ENCODE measurements around the gene WWOX. TPM values are rescaled to one million over a fixed set of nuclear protein-coding genes. Genes with fewer than 3 reads are reported as not detected.

Gene WWOX
- total RNA-seq, 1 donor from 2014 or later, result 18.6 TPM

DNA sequence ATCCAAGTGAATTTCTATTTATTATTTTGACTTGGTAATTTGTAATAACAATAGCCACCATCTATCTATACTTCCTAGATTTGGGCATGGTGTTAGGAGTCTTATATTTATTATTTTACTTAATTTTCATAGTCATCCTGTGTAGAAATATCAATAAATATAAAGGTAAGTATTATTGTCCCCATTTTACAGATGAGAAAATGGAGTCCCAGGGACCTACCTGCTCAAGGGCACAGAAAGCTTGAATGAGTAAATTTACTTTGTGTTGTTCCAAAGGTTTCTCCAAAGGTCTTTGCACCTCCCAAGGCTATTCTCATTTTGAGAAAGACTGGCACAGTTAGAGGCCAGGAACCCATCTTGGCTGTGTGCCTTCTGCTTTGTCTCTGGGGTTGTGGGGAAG, 738.3 kb downstream of the WWOX start:
- DNase-seq (ENCODE audit: low spot score), result no peak
- Mint-ChIP-seq H3K36me3 (ENCODE audit: low read depth, unreplicated experiment) (no peaks in the 10 kb centered on the region), H3K27me3 (ENCODE audit: unreplicated experiment) (no peaks in the 10 kb centered on the region), H3K4me3 (ENCODE audit: unreplicated experiment) (no peak overlapping the region), H3K9me3 (ENCODE audit: unreplicated experiment) (no peaks in the 10 kb centered on the region), H3K27ac (ENCODE audit: unreplicated experiment) (no peak overlapping the region), H3K4me1 (ENCODE audit: unreplicated experiment) (no peaks in the 10 kb centered on the region)
- TF ChIP-seq, protein P1, sequence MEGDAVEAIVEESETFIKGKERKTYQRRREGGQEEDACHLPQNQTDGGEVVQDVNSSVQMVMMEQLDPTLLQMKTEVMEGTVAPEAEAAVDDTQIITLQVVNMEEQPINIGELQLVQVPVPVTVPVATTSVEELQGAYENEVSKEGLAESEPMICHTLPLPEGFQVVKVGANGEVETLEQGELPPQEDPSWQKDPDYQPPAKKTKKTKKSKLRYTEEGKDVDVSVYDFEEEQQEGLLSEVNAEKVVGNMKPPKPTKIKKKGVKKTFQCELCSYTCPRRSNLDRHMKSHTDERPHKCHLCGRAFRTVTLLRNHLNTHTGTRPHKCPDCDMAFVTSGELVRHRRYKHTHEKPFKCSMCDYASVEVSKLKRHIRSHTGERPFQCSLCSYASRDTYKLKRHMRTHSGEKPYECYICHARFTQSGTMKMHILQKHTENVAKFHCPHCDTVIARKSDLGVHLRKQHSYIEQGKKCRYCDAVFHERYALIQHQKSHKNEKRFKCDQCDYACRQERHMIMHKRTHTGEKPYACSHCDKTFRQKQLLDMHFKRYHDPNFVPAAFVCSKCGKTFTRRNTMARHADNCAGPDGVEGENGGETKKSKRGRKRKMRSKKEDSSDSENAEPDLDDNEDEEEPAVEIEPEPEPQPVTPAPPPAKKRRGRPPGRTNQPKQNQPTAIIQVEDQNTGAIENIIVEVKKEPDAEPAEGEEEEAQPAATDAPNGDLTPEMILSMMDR (IDR thresholded peaks at IDR 0.05; ENCODE audit: unreplicated experiment), result no peak

DNA sequence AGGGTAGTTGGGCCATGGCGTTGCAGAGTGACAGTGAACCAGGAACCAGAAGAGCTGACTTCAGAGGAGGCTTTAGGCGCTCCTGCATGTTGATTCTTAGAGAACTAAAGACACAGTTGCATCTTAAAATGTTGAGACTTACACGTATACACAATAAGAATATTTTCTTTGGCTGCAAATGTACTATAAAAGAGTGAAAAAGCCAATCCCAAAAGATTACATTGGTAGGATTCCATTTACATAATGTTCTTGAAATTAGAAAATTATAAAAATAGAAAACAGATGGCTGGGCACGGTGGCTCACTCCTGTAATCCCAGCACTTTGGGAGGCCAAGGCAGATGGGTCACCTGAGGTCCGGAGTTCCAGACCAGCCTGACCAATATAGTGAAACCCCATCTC, 738.8 kb downstream of the WWOX start:
- Mint-ChIP-seq H3K36me3 (ENCODE audit: low read depth, unreplicated experiment) (no peaks in the 10 kb centered on the region), H3K4me3 (ENCODE audit: unreplicated experiment) (no peak overlapping the region), H3K27ac (ENCODE audit: unreplicated experiment) (no peak overlapping the region), H3K27me3 (ENCODE audit: unreplicated experiment) (no peaks in the 10 kb centered on the region), H3K9me3 (ENCODE audit: unreplicated experiment) (no peaks in the 10 kb centered on the region), H3K4me1 (ENCODE audit: unreplicated experiment) (peaks cover 1% of the 10 kb centered on the region)
- TF ChIP-seq, protein P1 (IDR thresholded peaks at IDR 0.05; ENCODE audit: unreplicated experiment), result no peak
- DNase-seq (ENCODE audit: low spot score), result no peak

DNA sequence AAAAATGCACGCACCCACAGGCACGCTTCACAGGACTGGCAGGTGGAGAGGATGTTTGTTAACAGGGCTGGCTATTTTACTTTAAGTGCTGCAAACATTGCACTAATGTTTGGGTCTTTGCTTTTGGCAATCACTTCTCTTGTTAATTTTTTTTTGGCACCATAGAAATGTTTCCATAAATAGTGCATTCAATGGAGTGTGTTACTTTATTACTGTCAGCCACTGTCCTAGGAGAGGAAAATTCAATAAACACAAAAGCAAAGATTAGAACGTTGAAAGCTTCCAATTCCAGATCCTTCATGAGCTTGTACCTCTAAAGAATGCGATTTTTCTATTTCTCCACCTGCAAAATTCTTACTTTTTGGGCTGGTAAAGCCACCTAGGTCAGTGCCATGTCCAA, 743.5 kb downstream of the WWOX start:
- TF ChIP-seq, protein P1 (IDR thresholded peaks at IDR 0.05; ENCODE audit: unreplicated experiment), result no peak
- H3K4me1 Mint-ChIP-seq (ENCODE audit: unreplicated experiment), result peaks cover 17% of the 10 kb centered on the region
- no peaks in the 10 kb centered on the region for H3K36me3 Mint-ChIP-seq (ENCODE audit: low read depth, unreplicated experiment)
- H3K27me3 Mint-ChIP-seq (ENCODE audit: unreplicated experiment), result no peaks in the 10 kb centered on the region
- H3K4me3 Mint-ChIP-seq (ENCODE audit: unreplicated experiment), result no peak overlapping the region
- DNase-seq (ENCODE audit: low spot score), result no peak
- H3K27ac Mint-ChIP-seq (ENCODE audit: unreplicated experiment), result no peak overlapping the region
- H3K9me3 Mint-ChIP-seq (ENCODE audit: unreplicated experiment), result no peaks in the 10 kb centered on the region

DNA sequence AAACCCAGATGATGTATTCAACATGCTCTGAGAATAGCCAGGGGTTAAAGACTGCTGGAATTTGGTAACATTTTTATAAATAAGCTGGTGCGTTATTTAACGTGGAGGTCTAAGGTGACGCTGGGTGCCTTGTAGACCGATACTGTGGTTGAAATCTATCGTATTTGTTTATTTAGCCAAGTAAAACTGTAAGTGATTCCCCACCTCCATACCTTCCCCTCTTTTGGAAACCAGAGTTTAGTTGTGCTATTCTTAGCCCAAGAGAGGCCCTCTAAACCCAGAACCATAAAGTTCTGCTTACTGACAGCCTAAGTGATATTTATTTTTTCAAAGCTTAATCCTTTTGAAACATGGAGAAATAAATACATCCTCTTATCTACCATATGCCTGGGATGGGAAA, 744.5 kb downstream of the WWOX start:
- peaks cover 17% of the 10 kb centered on the region for H3K4me1 Mint-ChIP-seq (ENCODE audit: unreplicated experiment)
- H3K27me3 Mint-ChIP-seq (ENCODE audit: unreplicated experiment), result no peaks in the 10 kb centered on the region
- TF ChIP-seq, protein P1 (IDR thresholded peaks at IDR 0.05; ENCODE audit: unreplicated experiment), result no peak
- no peak overlapping the region for H3K27ac Mint-ChIP-seq (ENCODE audit: unreplicated experiment)
- H3K4me3 Mint-ChIP-seq (ENCODE audit: unreplicated experiment), result no peak overlapping the region
- no peaks in the 10 kb centered on the region for H3K9me3 Mint-ChIP-seq (ENCODE audit: unreplicated experiment)
- no peaks in the 10 kb centered on the region for H3K36me3 Mint-ChIP-seq (ENCODE audit: low read depth, unreplicated experiment)
- DNase-seq (ENCODE audit: low spot score), result no peak

DNA sequence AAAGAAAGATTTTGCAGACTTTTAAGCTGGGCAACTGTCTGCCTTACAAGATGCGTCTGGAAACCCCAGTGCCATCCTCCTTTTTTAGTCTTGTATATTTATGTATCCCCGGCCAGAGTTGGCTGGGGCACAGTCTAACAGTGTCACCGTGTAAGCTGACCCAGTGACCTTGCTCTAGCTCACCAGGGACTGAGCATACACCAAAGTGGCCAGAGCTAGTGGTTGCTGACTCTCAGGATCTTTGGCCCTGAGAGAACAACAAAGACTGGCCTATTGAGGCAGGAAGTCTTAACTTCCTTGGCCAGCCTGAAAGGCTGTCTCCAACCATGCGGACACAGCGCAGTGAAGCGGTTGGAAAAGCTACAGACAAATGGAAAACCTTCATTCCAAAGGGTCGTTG, 745.2 kb downstream of the WWOX start:
- Mint-ChIP-seq H3K4me3 (ENCODE audit: unreplicated experiment) (no peak overlapping the region), H3K4me1 (ENCODE audit: unreplicated experiment) (peaks cover 17% of the 10 kb centered on the region), H3K36me3 (ENCODE audit: low read depth, unreplicated experiment) (no peaks in the 10 kb centered on the region), H3K9me3 (ENCODE audit: unreplicated experiment) (no peaks in the 10 kb centered on the region), H3K27ac (ENCODE audit: unreplicated experiment) (peak overlapping the region; percentile 15), H3K27me3 (ENCODE audit: unreplicated experiment) (no peaks in the 10 kb centered on the region)
- TF ChIP-seq, protein P1 (IDR thresholded peaks at IDR 0.05; ENCODE audit: unreplicated experiment), result no peak
- no peak for DNase-seq (ENCODE audit: low spot score)
